DMS 273 treated with DMSO at 0.1 percent for 48 hours (cell line): ENCODE results near the gene CHORDC1.
"Not testable (repeated sequence)": the region's sequence is repeated elsewhere in the genome, so short reads cannot be mapped to it uniquely, and the experiment has no call there.

Experiments used
- DNase-seq: peaks from one replicate; lab custom pipeline; 2025; lab: John Stamatoyannopoulos, UW

The CHORDC1 gene

DNA sequence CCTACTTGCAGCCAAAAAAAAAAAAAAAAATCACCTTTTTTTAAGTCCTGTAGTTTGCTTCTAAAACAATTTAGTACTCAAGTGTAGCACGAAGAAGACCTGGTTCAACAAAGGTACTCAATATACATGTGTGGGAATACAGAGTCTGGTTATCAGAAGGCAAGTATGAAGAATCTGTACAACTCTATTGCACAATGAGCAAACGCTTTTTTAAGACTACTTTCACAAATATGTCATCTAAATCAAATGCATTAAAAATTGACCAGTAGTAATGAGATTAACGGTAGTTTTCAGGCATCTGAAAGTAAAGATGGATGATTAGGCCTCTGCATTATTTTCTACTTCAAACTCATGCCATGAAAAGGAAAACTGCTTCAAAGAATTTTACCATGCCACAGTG, 9.5 kb downstream of the CHORDC1 start:
- no peak for DNase-seq

DNA sequence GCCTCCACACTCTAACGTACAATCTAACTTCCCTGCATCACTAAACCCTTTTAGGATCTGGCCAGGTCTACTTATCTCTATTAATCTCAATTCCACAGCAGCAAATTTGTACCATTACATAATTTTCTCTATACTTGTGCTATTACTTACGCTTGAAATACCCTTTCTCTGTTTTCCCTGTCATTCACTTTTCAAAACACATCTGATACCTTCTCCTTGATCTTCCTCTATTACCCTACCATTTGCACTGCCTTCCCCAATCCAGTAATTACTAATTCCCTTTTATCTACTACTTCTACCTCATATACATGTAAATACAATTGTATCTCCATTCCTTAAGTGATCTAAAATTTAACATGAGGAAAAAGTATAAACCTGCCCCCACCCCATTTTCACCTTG, 14.0 kb downstream of the CHORDC1 start:
- DNase-seq = no peak

DNA sequence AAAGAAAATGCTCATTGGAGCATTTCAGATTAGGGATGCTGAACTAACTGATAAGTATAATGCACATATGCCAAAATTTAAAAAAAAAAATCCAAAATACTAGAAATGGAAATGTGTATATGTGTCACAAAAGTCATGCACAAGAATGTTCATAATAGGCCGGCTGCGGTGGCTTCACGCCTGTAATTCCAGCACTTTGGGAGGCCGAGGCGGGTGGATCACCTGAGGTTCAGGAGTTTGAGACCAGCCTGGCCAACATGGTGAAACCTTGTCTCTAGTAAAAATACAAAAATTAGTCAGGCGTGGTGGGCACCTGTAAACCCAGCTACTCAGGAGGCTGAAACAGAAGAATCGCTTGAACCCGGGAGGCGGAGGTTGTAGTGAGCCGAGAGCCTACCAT, 14.9 kb downstream of the CHORDC1 start:
- not testable (repeated sequence) for DNase-seq

DNA sequence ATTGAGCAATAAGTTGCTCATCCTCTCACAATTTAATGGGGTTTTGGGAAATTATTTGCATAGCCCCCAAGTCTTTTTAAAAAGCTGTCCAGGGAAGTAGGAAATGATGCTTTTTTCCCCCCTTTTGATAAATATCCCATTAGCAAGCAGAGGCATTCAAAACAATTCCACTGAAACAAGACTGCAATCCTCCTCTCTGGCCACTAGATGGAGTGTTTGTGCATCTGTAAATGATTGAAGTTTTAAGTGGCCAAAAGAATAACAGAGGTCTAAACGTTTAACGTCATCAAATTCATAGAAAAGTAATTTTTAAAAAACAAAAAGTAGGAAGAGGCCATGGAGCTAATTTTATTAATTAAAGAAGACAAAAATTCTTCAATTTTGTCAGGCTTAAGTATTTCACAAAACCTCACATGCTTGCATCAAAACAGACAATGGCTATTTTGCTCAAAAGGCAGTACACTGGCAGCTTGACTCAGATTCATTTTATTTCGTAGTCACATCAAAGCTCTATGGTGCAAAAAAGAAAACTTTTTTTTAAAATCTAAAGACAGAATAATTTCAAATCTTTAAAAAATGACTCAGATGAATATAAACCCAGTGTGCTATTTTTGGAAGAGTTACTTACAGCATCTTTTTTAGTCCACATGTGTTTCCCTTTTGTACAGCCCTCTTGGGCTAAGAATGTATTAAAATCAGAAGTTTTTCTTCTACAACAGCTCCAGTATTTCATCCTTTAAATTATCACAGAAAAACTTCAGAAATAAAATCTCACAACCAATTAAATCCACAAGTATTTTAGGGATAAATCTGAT, 17.8 kb downstream of the CHORDC1 start:
- DNase-seq = peak; percentile 45

DNA sequence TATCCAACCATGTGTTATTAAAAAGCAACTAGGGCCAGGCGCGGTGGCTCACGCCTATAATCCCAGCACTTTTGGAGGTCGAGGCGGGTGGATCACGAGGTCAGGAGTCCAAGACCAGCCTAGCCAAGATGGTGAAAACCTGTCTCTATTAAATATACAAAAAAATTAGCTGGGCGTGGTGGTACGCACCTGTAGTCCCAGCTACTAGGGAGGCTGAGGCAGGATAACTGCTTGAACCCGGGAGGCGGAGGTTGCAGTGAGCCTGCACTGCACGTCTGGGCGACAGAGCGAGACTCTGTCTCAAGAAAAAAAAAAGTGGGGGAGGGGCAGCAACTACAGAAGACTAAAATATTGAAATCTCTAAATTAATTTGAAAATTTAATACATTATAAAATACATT, 18.4 kb downstream of the CHORDC1 start:
- no peak for DNase-seq

DNA sequence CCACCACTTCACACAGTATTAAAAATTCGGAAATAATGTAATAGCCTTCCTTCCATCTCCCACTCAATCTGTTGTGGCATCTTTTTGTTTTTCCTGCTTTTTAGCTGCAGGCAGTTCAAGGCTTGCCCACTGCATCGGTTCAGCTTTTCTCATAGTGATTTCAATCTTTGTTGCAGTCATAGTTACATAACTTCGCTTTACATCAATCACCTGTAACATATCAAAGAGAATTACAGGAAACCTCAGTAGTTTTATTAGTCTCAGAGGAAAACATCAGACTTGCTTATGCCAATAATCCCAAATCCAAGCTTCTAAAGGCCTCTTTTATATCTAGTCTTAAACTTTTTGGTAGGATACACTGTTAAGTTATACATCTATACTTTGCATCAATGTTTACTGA, 20.5 kb downstream of the CHORDC1 start:
- no peak for DNase-seq

DNA sequence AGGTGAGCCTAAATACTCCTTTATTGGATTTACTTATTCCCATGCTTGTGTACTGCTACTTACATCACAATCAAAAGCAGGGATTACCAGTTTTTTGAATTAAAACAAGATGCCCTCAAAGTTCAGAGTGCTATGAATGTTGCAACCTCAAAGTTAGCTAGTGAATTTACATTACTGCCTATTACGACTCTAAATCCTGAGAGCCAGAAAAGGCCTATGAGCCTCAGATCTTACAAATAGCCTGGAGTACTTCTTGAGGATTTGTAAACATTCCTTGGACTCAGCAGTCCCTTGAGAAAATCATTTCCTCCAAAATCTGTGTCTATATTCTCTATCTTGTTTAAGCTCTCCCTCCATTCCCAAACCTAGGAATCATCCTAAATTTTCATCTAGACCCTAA, 25.5 kb downstream of the CHORDC1 start:
- no peak for DNase-seq

DNA sequence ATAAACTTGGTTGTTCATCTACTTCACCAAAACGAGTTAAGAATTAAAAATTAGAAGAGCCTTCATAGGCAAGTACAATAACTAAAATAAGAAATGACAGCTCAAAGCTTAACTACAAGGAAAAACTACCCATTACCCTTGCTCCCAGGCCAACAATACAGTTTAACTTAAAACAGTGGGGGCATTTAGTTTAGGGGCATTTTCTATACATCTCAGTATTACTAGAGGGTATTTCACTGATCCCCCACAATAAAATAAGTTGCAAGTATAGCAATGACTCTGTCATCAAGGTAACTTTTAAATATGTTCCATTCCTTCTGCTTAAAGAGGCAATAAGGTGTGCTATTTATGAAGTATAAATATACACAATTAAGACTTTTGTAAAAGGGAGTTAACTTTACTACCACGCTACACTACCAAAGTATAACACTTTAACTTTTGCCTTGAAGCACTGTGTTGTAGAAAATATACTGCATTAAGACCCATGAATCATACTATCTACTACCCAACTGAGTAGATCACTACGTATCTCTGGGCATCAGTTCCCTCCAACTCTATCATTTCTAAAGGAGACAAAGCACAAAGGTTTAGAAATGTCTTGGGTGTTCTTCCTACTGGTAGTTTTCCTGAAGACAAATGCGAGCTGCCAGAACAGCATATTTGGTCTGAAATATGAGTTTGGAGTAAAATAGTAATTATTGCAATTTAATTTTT, 29.8 kb downstream of the CHORDC1 start:
- no peak for DNase-seq

DNA sequence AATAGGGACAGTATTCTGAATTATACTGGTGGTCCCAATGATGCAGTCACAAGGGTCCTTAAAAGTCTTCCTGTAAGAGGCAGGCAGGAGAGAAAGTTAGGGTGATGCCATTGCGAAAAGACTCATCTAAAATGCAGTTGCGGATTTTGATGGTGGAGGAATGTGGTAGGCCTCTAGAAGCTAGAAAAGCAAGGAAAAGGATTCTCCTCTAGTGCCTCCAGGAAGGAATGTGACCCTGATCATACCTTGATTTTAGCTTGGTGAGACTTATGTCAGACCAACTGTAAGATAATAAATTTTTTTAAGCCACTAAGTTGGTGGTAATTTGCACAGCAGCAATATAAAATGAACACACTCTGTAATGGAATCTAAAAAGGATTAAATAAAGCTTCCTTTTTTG, 33.8 kb downstream of the CHORDC1 start:
- no peak for DNase-seq

DNA sequence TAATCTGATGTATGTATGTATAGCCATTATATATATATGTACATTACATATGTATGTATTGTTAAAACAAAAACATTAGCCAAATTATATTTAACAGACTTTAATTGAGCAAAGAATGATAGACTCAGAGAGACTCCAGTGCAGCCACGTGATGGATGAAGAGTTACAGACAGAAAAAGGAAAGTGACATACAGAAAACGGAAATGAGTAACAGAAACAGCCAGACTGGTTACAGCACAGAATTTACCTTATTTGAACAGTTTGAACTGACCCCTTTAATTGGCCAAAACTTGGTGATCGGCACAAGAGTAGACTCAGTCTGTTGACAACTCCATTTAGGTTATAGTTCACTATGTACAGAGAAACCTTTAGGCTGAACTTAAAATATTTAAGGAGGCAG, 35.0 kb downstream of the CHORDC1 start:
- DNase-seq = no peak

DNA sequence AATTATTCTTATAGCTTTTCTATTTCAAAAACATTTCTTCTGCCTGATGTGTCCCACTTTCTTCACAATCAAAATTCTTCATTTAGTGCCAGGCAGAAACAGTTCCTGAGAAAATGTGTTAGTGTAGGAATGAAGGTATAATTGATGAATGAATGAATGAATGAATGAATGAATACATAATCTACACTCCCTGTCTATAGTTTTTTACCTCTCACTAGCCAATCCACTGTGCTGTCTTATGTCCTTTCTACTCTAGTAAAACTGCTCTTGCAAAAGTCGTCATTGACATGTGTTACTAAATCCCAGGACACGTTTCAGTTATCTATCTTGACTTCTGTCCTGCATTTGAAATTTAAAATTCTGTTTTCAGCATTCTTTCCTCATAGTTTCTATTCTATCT, 42.9 kb downstream of the CHORDC1 start:
- no peak for DNase-seq

DNA sequence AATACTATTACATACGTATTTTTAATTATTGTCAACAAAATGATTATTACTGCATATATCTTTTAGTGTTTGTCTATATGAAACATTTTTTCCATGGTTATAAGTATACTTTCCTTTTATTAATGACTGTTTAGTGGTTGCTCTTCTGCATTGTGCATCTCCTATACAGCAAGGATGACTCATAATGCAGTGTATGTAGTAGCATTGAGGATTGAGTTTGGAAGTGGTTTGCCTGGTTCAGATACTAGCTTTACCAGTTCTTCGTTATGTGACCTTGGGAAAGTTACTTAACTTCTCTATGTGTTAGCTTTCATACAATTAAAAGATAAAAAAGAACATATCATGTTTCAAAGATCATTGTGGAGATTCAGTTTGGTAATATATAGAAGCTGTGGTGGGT, 44.1 kb downstream of the CHORDC1 start:
- no peak for DNase-seq

DNA sequence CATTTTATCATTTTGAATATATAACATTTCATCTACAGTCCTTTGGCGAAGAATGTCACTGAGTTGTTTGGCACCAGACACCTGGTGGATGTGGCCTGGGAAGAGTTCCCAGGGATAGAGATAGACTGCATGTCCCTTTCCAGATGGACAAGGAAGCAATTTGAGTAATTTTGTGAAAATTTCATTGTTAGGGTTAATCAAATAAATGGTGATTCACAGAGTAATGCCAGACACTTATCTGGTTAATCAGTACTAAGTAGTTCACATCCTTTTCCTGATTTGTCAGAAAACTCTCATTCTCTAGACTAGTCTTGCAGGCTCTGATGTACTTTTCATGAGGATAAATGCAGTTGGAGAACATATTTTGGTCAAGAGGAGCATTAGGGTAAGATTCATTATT, 46.8 kb downstream of the CHORDC1 start:
- no peak for DNase-seq

DNA sequence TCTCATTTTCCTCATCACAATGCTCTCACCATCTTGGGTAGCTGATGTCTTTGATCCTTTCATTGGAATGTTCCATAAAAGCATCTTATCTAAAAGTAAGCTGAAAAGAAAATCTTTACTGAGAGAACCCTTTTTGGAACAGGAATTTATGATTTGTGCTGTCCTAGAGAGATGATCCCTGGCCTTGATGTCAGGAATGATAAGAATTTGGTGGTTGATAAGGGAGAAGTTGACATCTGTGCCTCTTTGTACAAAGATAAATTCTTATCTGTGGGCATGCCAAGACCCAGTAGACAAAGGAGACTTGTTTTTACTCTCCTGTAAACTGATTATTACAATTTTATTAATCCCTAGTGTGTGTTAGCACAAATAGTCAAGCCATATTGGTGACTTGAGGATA, 51.5 kb downstream of the CHORDC1 start:
- no peak for DNase-seq

DNA sequence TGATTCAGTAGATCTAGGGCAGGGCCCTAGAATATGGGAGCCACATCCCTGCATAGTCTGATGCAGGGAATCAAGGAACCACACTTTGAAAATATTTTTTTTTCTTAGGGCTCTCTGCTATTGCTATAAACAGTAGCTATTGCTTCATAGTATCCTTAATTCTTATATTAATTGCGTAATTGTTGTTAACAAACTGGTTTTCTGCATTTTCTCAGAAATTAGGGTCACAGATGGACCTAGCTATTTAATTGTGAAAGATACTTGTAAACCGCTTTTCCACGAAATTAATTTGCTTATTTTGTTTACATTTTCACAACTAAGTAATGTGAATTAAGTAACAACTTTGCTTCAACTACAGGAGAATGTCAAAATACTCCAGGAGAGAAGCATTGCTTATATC, 54.3 kb downstream of the CHORDC1 start:
- DNase-seq = no peak

DNA sequence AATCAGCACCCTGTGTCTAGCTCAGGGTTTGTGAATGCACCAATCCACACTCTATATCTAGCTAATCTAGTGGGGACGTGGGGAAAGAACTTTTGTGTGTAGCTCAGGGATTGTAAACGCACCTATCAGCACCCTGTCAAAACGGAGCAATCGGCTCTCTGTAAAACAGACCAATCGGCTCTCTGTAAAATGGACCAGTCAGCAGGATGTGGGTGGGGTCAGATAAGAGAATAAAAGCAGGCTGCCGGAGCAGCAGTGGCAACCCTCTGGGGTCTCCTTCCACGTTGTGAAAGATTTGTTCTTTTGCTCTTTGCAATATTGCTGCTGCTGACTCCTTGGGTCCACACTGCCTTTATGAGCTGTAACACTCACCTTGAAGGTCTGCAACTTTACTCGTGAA, 55.1 kb downstream of the CHORDC1 start:
- not testable (repeated sequence) for DNase-seq

DNA sequence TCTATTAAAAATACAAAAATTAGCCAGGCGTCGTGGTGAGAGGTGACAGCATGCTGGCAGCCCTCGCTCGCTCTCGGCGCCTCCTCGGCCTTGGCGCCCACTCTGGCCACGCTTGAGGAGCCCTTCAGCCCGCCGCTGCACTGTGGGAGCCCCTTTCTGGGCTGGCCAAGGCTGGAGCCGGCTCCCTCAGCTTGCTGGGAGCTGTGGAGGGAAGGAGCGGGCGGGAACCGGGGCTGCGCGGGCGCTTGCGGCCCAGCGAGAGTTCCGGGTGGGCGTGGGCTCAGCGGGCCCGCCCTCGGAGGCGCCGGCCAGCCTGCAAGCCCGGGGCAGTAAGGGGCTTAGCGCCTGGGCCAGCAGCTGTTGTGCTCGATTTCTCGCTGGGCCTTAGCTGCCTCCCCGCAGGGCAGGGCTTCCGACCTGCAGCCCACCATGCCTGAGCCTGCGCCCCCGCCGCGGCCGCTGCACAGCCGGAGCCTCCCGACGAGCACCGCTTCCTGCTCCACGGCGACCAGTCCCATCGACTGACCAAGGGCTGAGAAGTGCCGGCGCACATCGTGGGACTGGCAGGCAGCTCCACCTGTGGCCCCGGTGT, 55.8 kb downstream of the CHORDC1 start:
- not testable (repeated sequence) for DNase-seq
